Measurements from ENCODE around the gene RCN2.
"Not testable (repeated sequence)": the region's sequence is repeated elsewhere in the genome, so short reads cannot be mapped to it uniquely, and the experiment has no call there.

RCN2 gene

GRCh38 chr15:76951220-76951619 lies 19.7 kb downstream of the RCN2 start:
- no peaks in the 10 kb centered on the region for H3K9me3 ChIP-seq (ENCODE audit: control insufficient read depth in 5 of 5, low read length in 5 of 5)
- H3K9ac ChIP-seq (ENCODE audit: low read length in 5 of 5) = no peak overlapping the region
- no peaks in the 10 kb centered on the region for H3K4me1 ChIP-seq (ENCODE audit: control insufficient read depth in 5 of 5, insufficient read depth in 5 of 5, low read length in 5 of 5)
- H3K27ac ChIP-seq (ENCODE audit: low read depth, low read length) = no peak overlapping the region
- H3K4me3 ChIP-seq (ENCODE audit: low read depth in 1 of 5, low read length in 5 of 5) = no peak overlapping the region
- no peaks in the 10 kb centered on the region for H3K27me3 ChIP-seq (ENCODE audit: control insufficient read depth in 5 of 5, insufficient read depth in 4 of 5, low read length in 5 of 5)
- H3K36me3 ChIP-seq (ENCODE audit: control insufficient read depth in 5 of 5, insufficient read depth in 5 of 5, low read length in 5 of 5) = peaks cover 20 to 37% (median 31%) of the 10 kb centered on the region in 5 donors

DNA sequence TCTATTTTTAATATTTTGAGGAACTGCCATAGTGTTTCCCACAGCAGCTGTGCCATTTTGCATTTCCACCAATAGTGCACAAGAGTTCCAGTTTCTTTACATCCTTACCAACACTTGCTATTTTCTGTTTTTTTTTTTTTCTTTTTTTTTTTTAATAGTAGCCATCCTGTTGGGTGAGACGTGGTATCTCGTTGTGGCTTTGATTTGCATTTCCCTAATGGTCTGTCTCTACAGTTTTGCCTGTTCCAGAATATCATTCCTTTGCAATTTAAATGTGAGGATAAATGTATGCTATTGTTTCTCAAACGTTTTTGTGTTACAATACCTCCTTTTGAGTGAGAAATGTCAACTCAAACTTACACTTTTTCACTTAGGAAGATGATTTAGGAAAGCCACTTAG lies 22.4 kb downstream of the RCN2 start:
- Histone ChIP-seq H3K4me1 (ENCODE audit: control insufficient read depth in 5 of 5, insufficient read depth in 5 of 5, low read length in 5 of 5) (no peaks in the 10 kb centered on the region), H3K27ac (ENCODE audit: low read depth, low read length) (no peak overlapping the region)

GRCh38 chr15:76954744-76955143 lies 23.2 kb downstream of the RCN2 start:
- peaks cover 4 to 9% (median 8%) of the 10 kb centered on the region in 5 donors for H3K36me3 ChIP-seq (ENCODE audit: control insufficient read depth in 5 of 5, insufficient read depth in 5 of 5, low read length in 5 of 5)
- H3K9me3 ChIP-seq (ENCODE audit: control insufficient read depth in 5 of 5, low read length in 5 of 5) = no peaks in the 10 kb centered on the region
- no peak overlapping the region for H3K27ac ChIP-seq (ENCODE audit: low read depth, low read length)
- H3K9ac ChIP-seq (ENCODE audit: low read length in 5 of 5) = no peak overlapping the region
- no peaks in the 10 kb centered on the region for H3K4me1 ChIP-seq (ENCODE audit: control insufficient read depth in 5 of 5, insufficient read depth in 5 of 5, low read length in 5 of 5)
- no peaks in the 10 kb centered on the region for H3K27me3 ChIP-seq (ENCODE audit: control insufficient read depth in 5 of 5, insufficient read depth in 4 of 5, low read length in 5 of 5)
- no peak overlapping the region for H3K4me3 ChIP-seq (ENCODE audit: low read depth in 1 of 5, low read length in 5 of 5)

More for the DNA sequence above, 22.4 kb downstream of the RCN2 start:
- Histone ChIP-seq H3K9ac (ENCODE audit: low read length in 5 of 5) (no peak overlapping the region), H3K4me3 (ENCODE audit: low read depth in 1 of 5, low read length in 5 of 5) (no peak overlapping the region), H3K9me3 (ENCODE audit: control insufficient read depth in 5 of 5, low read length in 5 of 5) (no peaks in the 10 kb centered on the region), H3K27me3 (ENCODE audit: control insufficient read depth in 5 of 5, insufficient read depth in 4 of 5, low read length in 5 of 5) (no peaks in the 10 kb centered on the region), H3K36me3 (ENCODE audit: control insufficient read depth in 5 of 5, insufficient read depth in 5 of 5, low read length in 5 of 5) (peaks cover 9 to 16% (median 14%) of the 10 kb centered on the region in 5 donors)

DNA sequence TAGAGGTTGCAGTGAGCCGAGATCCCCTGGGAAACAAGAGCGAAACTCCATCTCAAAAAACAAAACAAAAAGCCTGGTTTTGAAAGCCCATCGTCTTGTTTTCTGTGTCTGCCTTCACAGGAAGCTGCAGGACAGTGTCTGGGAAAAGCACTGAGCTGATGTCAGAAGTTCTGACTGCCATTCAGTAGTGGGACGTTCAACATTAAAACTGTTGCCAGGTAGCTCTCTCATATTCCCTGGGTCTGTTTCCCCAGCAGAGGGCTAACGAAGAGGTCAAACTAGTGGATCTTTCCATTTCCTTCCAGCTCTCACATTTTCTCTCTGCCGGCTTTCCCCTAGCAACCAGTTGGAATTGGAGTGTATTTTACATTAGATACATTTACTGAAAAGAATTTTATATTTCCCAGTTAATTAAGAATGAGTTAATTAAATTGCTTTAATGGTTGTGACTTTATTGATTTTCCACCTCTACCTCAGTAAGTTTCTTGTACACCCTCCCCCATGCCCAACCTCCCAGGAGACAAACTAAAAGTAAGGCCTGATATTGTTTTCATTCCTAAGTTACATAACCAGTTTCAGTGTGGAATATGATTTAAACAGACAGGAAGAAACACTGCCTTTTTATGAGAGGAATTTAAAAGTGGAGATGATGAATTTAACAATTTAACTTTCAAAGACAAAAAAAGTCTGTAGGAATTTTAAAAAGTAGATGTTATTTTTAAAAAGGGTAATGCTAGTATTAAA lies 29.9 kb downstream of the RCN2 start:
- Histone ChIP-seq H3K27ac (ENCODE audit: low read depth, low read length) (no peak overlapping the region), H3K27me3 (ENCODE audit: control insufficient read depth in 5 of 5, insufficient read depth in 4 of 5, low read length in 5 of 5) (peaks cover 0 to 3% (median 0%) of the 10 kb centered on the region in 5 donors), H3K9me3 (ENCODE audit: control insufficient read depth in 5 of 5, low read length in 5 of 5) (no peaks in the 10 kb centered on the region), H3K4me1 (ENCODE audit: control insufficient read depth in 5 of 5, insufficient read depth in 5 of 5, low read length in 5 of 5) (peaks cover 2 to 24% (median 9%) of the 10 kb centered on the region in 5 donors), H3K36me3 (ENCODE audit: control insufficient read depth in 5 of 5, insufficient read depth in 5 of 5, low read length in 5 of 5) (no peaks in the 10 kb centered on the region), H3K9ac (ENCODE audit: low read length in 5 of 5) (no peak overlapping the region), H3K4me3 (ENCODE audit: low read depth in 1 of 5, low read length in 5 of 5) (peak overlapping the region in 1 of 5 donors; percentile 13)

DNA sequence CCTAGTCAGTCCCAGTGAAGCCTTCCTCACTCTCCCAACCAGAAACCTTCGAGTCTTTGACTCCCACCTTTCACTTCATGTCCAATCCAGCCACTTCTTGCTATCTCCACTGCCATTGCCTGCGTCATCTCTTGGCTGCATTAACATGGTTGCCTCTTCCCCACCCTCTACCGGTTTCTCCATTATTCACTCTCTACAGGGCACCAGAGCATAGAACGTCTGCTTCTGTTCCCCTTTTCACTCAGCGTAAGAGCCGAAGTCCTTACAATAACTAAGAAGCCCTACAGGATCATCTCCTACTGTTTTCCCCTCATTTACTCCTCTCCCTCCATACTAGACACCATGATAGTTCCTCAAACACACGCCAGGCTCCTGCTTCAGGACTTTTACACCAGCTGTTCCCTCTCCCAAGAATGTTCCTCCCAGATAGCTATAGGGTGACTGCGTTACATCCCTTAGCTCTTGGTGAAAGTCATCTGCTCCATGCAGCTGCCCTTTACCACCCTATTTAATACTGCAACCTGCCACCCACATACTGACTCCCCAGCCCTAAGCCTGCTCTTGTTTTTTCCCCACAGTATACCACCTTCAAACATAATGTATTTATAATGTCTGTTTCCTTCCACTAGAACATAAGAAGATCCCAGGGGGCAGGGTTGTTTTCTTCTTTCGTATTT lies 30.9 kb downstream of the RCN2 start:
- H3K4me1 ChIP-seq (ENCODE audit: control insufficient read depth in 5 of 5, insufficient read depth in 5 of 5, low read length in 5 of 5) = peaks cover 2 to 34% (median 12%) of the 10 kb centered on the region in 5 donors
- H3K9me3 ChIP-seq (ENCODE audit: control insufficient read depth in 5 of 5, low read length in 5 of 5) = no peaks in the 10 kb centered on the region
- no peak overlapping the region for H3K27ac ChIP-seq (ENCODE audit: low read depth, low read length)
- peaks cover 0 to 3% (median 0%) of the 10 kb centered on the region in 5 donors for H3K27me3 ChIP-seq (ENCODE audit: control insufficient read depth in 5 of 5, insufficient read depth in 4 of 5, low read length in 5 of 5)
- H3K9ac ChIP-seq (ENCODE audit: low read length in 5 of 5) = no peak overlapping the region
- no peaks in the 10 kb centered on the region for H3K36me3 ChIP-seq (ENCODE audit: control insufficient read depth in 5 of 5, insufficient read depth in 5 of 5, low read length in 5 of 5)
- no peak overlapping the region for H3K4me3 ChIP-seq (ENCODE audit: low read depth in 1 of 5, low read length in 5 of 5)

GRCh38 chr15:76963596-76963995 lies 32.0 kb downstream of the RCN2 start:
- no peak overlapping the region for H3K4me3 ChIP-seq (ENCODE audit: low read depth in 1 of 5, low read length in 5 of 5)
- H3K9ac ChIP-seq (ENCODE audit: low read length in 5 of 5) = no peak overlapping the region
- H3K27ac ChIP-seq (ENCODE audit: low read depth, low read length) = no peak overlapping the region
- H3K4me1 ChIP-seq (ENCODE audit: control insufficient read depth in 5 of 5, insufficient read depth in 5 of 5, low read length in 5 of 5) = peaks cover 2 to 34% (median 12%) of the 10 kb centered on the region in 5 donors
- H3K36me3 ChIP-seq (ENCODE audit: control insufficient read depth in 5 of 5, insufficient read depth in 5 of 5, low read length in 5 of 5) = no peaks in the 10 kb centered on the region
- no peaks in the 10 kb centered on the region for H3K9me3 ChIP-seq (ENCODE audit: control insufficient read depth in 5 of 5, low read length in 5 of 5)
- H3K27me3 ChIP-seq (ENCODE audit: control insufficient read depth in 5 of 5, insufficient read depth in 4 of 5, low read length in 5 of 5) = peaks cover 0 to 3% (median 0%) of the 10 kb centered on the region in 5 donors

- Histone ChIP-seq H3K36me3 (ENCODE audit: control insufficient read depth in 5 of 5, insufficient read depth in 5 of 5, low read length in 5 of 5) (no peaks in the 10 kb centered on the region), H3K27me3 (ENCODE audit: control insufficient read depth in 5 of 5, insufficient read depth in 4 of 5, low read length in 5 of 5) (peaks cover 0 to 3% (median 0%) of the 10 kb centered on the region in 5 donors), H3K9ac (ENCODE audit: low read length in 5 of 5) (no peak overlapping the region), H3K4me1 (ENCODE audit: control insufficient read depth in 5 of 5, insufficient read depth in 5 of 5, low read length in 5 of 5) (peaks cover 2 to 34% (median 12%) of the 10 kb centered on the region in 5 donors), H3K9me3 (ENCODE audit: control insufficient read depth in 5 of 5, low read length in 5 of 5) (no peaks in the 10 kb centered on the region), H3K27ac (ENCODE audit: low read depth, low read length) (no peak overlapping the region), H3K4me3 (ENCODE audit: low read depth in 1 of 5, low read length in 5 of 5) (no peak overlapping the region)
Observed at GRCh38 chr15:76964157-76964556, 32.6 kb downstream of the RCN2 start.

DNA sequence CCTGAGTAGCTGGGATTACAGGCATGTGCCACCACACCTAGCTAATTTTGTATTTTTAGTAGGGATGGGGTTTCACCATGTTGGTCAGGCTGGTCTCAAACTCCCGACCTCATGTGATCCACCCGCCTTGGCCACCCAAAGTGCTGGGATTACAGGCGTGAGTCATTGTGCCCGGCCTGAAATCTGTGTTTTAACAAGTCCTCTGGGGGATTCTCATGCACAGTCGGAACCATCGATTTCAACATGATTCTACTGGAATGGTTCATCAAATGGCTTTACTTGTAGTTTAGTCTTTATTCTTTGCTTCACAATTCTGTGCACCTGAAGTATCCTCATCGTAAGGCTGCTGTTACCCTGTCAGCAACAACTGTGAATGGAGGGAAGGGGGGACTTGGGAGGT lies 34.5 kb downstream of the RCN2 start:
- peaks cover 2 to 34% (median 12%) of the 10 kb centered on the region in 5 donors for H3K4me1 ChIP-seq (ENCODE audit: control insufficient read depth in 5 of 5, insufficient read depth in 5 of 5, low read length in 5 of 5)
- not testable (repeated sequence) for H3K9me3 ChIP-seq (ENCODE audit: control insufficient read depth in 5 of 5, low read length in 5 of 5); H3K9ac ChIP-seq (ENCODE audit: low read length in 5 of 5); H3K36me3 ChIP-seq (ENCODE audit: control insufficient read depth in 5 of 5, insufficient read depth in 5 of 5, low read length in 5 of 5); H3K27ac ChIP-seq (ENCODE audit: low read depth, low read length); H3K4me3 ChIP-seq (ENCODE audit: low read depth in 1 of 5, low read length in 5 of 5); H3K27me3 ChIP-seq (ENCODE audit: control insufficient read depth in 5 of 5, insufficient read depth in 4 of 5, low read length in 5 of 5)

GRCh38 chr15:76967067-76967466 lies 35.5 kb downstream of the RCN2 start:
- Histone ChIP-seq H3K4me1 (ENCODE audit: control insufficient read depth in 5 of 5, insufficient read depth in 5 of 5, low read length in 5 of 5) (peaks cover 2 to 26% (median 6%) of the 10 kb centered on the region in 5 donors), H3K36me3 (ENCODE audit: control insufficient read depth in 5 of 5, insufficient read depth in 5 of 5, low read length in 5 of 5) (no peaks in the 10 kb centered on the region), H3K27ac (ENCODE audit: low read depth, low read length) (no peak overlapping the region)

DNA sequence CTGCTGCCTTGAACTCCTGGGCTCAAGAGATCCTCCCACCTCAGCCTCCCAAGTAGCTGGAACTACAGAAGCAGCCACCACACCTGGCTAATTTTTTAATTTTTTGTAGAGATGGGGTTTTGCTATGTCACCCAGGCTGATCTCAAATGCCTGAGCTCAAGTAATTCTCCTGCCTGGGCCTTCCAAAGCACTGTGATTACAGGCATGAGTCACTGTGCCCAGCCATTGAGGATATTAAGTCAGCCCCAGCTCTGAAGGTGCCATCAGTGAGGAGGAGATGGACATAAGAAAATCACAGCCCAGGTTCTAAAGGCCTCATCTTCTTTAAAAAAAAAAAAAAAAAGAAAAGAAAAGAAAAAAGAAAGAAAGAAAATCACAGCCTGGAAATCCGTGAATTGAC lies 36.8 kb downstream of the RCN2 start:
- H3K36me3 ChIP-seq (ENCODE audit: control insufficient read depth in 5 of 5, insufficient read depth in 5 of 5, low read length in 5 of 5) = no peaks in the 10 kb centered on the region
- H3K9ac ChIP-seq (ENCODE audit: low read length in 5 of 5) = no peak overlapping the region
- H3K4me3 ChIP-seq (ENCODE audit: low read depth in 1 of 5, low read length in 5 of 5) = no peak overlapping the region
- no peak overlapping the region for H3K27ac ChIP-seq (ENCODE audit: low read depth, low read length)
- peaks cover 0 to 6% (median 3%) of the 10 kb centered on the region in 5 donors for H3K27me3 ChIP-seq (ENCODE audit: control insufficient read depth in 5 of 5, insufficient read depth in 4 of 5, low read length in 5 of 5)
- peaks cover 2 to 21% (median 9%) of the 10 kb centered on the region in 5 donors for H3K4me1 ChIP-seq (ENCODE audit: control insufficient read depth in 5 of 5, insufficient read depth in 5 of 5, low read length in 5 of 5)
- no peaks in the 10 kb centered on the region for H3K9me3 ChIP-seq (ENCODE audit: control insufficient read depth in 5 of 5, low read length in 5 of 5)

More at GRCh38 chr15:76967067-76967466, 35.5 kb downstream of the RCN2 start:
- Histone ChIP-seq H3K9me3 (ENCODE audit: control insufficient read depth in 5 of 5, low read length in 5 of 5) (no peaks in the 10 kb centered on the region), H3K4me3 (ENCODE audit: low read depth in 1 of 5, low read length in 5 of 5) (no peak overlapping the region), H3K27me3 (ENCODE audit: control insufficient read depth in 5 of 5, insufficient read depth in 4 of 5, low read length in 5 of 5) (peaks cover 0 to 3% (median 0%) of the 10 kb centered on the region in 5 donors), H3K9ac (ENCODE audit: low read length in 5 of 5) (no peak overlapping the region)
